Hepatocyte (in vitro differentiated cells): ENCODE measurements around the gene KCNK6.

Experiments
- CTCF ChIP-seq: fragments of 200-600 bp; sonication (generic); IDR thresholded peaks from 2 replicates; pipeline ENCODE4 v1.5.1; 2016; ENCODE audit warnings: antibody characterized with exemption, mild to moderate bottlenecking; ENCODE audit not compliant: poor library complexity
- EZH2 ChIP-seq: fragments of 200-600 bp; sonication (generic); IDR thresholded peaks from 2 replicates; pipeline ENCODE4 v1.6.1; 2016; ENCODE audit warnings: antibody characterized with exemption, mild to moderate bottlenecking, borderline replicate concordance
- EZH2phosphoT487 ChIP-seq: fragments of 200-600 bp; sonication (generic); IDR thresholded peaks from one replicate; pipeline ENCODE4 v1.6.1; 2018; ENCODE audit warnings: antibody characterized with exemption, mild to moderate bottlenecking, low read depth, moderate library complexity; ENCODE audit not compliant: unreplicated experiment, severe bottlenecking

GRCh38 chr19:38340927-38341326 is 21.3 kb downstream of the KCNK6 start:
- TF ChIP-seq CTCF (no peak), EZH2 (no peak), EZH2phosphoT487 (no peak)
